Left colon (tissue), 2 donors: Measurements from ENCODE around the gene CYP8B1. TPM values are rescaled to one million over a fixed set of nuclear protein-coding genes. Genes with fewer than 3 reads are reported as not detected.
A peak's percentile ranks its signal among the peaks of the same experiment; 100 is the strongest.

Experiments used
- ATAC-seq: fragments of 200-7000 bp; cut with Tn5 transposase; one replicate; pipeline ENCODE4 v1.9.1; 2020; ENCODE audit warnings: mild to moderate bottlenecking, moderate library complexity
- DNase-seq, 2 donors: peaks; one replicate each; pipeline ENCODE4 v3.0.0-alpha.2; 2020
- intact Hi-C, 2 donors: fragments of 100-400 bp; cut with DNase I in 1 of 2; cut with micrococcal nuclease in 1 of 2; formaldehyde crosslinking; loops; one replicate each; pipeline versions ENCODE4 v1.11.2 to v1.14.0; 2022; cut with DNase I, micrococcal nuclease
- total RNA-seq, 2 donors: library from RNA; stranded (reverse); fragmentation: NEBNext Ultra II Directional; extraction: Animal tissue kit (Norgen Biotek cat#: 25700); gene quantifications; one replicate each; pipeline ENCODE4 v1.2.1, GENCODE V29; 2021
- donor health status: DM: no; HTN: no; CAD: no.
- donor health status: DM: yes; HTN: yes; CAD: no.

Gene CYP8B1
- total RNA-seq, 2 donors from 2014 or later, result not detected

DNA sequence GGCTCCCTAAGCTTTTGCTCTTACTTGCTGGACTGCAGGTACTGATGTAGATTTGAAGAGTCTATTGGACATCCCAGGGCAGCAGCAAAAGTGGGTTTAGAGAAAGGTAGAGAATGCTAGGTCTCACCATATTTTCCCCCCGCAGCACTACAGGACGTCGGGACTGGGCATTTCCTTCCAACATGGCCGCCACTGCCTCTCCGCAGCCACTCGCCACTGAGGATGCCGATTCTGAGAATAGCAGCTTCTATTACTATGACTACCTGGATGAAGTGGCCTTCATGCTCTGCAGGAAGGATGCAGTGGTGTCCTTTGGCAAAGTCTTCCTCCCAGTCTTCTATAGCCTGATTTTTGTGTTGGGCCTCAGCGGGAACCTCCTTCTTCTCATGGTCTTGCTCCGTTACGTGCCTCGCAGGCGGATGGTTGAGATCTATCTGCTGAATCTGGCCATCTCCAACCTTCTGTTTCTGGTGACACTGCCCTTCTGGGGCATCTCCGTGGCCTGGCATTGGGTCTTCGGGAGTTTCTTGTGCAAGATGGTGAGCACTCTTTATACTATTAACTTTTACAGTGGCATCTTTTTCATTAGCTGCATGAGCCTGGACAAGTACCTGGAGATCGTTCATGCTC, 11.2 kb downstream of the CYP8B1 start:
- intact Hi-C loops, result no loop called here
- DNase-seq, result no peak
- no peak for ATAC-seq

GRCh38 chr3:42856544-42856943, 19.1 kb downstream of the CYP8B1 start:
- intact Hi-C loops, result no loop called here
- DNase-seq (no peak), ATAC-seq (no peak)

- intact Hi-C loops, result no loop called here
- no peak for ATAC-seq
- DNase-seq, result no peak
These were observed 19.9 kb downstream of the CYP8B1 start for GRCh38 chr3:42855547-42856380.

DNA sequence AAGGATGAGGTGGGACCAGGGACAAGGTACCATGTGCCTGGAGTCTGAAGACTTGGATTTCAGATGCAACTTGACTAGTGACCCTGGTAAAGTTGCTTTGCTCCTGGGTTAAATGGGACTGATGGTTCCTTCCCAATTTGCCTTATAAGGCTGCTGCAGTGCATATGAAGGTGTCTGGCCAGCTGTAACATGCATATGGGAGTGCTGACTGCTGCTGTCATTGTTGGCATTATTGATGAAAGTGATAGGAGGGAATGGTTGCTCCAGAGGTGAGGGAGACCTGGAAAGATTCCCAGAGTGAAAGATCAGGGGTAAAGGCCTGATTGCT, 20.5 kb downstream of the CYP8B1 start:
- DNase-seq (no peak), ATAC-seq (no peak)
- intact Hi-C loops, result no loop called here

DNA sequence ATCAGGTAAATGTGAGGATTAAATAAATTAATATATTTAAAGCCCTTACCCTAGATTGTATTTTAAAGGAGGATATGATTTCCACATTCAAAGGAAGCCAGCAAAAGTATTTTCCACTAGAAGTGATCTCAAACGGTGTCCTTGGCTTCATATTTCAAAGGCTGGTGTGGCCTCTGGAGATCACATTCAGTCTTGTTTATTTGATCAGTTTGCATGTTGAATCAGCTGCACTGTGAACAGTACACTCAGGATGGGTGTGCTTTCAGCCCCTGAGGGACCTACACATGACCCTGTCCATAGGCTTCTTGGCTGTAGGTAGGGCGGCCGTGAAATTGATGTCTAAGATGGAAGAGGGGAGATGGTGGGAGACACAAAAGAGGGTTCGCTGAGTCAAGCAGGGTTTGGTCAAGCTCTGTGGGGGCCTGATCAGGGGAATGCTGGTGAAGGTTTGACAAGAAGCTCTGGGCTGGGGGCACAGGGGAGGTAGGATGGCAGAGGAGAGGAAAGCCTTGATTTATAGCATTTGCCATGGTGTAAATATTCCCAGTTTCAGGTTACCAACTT, 21.9 kb downstream of the CYP8B1 start:
- intact Hi-C loops, result no loop called here
- DNase-seq (no peak), ATAC-seq (no peak)

DNA sequence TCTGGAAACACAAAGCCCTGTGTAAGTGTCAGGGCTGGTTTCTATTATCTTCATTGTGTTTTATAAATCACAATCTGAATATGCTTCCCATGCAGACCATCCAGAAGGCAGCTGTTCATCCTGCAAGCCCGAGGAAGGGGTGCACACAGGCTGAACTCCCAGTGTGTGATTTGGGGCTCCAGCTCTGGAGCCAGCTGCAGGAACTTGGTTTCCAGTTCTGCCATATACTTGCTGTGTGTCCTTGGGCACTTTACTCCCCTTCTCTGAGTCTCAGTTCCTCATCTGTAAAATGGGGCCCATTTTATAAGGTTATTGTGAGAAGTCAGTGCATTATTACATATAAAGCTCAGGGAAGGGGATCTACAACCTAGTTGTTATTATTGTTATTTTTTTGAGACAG, 22.6 kb downstream of the CYP8B1 start:
- no peak for ATAC-seq
- intact Hi-C loops, result no loop called here
- no peak for DNase-seq

DNA sequence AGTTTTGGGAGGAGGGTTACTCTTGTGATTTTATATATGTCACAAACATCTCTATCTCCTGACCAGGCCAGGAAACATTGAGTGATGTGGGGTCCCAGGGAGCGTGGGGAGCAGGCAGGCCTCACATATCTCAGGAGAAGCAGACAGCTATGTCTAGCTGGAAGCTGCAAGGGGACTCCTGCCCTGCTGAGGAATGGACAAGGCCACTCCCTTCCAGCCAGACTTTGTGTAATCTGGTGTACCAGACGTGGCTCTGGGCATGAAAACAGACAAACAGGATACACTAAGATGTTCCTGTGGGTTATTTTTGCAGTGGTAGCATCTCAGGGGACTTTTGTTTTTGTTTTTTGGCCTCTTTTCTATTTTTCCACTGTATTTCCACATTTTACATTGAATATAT, 23.2 kb downstream of the CYP8B1 start:
- DNase-seq (no peak), ATAC-seq (no peak)
- intact Hi-C loops, result no loop called here

- no peak for DNase-seq
- no peak for ATAC-seq
- intact Hi-C loops, result no loop called here
These were observed 24.3 kb downstream of the CYP8B1 start for GRCh38 chr3:42851228-42851834.

- ATAC-seq (no peak), DNase-seq (no peak)
These were observed 25.4 kb downstream of the CYP8B1 start for GRCh38 chr3:42850263-42850662.

GRCh38 chr3:42849017-42849416, 26.7 kb downstream of the CYP8B1 start:
- intact Hi-C loops, result no loop called here
- ATAC-seq (no peak), DNase-seq (no peak)

More at GRCh38 chr3:42850263-42850662, 25.4 kb downstream of the CYP8B1 start:
- intact Hi-C loops, result no loop called here

GRCh38 chr3:42847731-42848130, 27.9 kb downstream of the CYP8B1 start:
- intact Hi-C loops, result no loop called here
- DNase-seq, result no peak
- ATAC-seq, result no peak

DNA sequence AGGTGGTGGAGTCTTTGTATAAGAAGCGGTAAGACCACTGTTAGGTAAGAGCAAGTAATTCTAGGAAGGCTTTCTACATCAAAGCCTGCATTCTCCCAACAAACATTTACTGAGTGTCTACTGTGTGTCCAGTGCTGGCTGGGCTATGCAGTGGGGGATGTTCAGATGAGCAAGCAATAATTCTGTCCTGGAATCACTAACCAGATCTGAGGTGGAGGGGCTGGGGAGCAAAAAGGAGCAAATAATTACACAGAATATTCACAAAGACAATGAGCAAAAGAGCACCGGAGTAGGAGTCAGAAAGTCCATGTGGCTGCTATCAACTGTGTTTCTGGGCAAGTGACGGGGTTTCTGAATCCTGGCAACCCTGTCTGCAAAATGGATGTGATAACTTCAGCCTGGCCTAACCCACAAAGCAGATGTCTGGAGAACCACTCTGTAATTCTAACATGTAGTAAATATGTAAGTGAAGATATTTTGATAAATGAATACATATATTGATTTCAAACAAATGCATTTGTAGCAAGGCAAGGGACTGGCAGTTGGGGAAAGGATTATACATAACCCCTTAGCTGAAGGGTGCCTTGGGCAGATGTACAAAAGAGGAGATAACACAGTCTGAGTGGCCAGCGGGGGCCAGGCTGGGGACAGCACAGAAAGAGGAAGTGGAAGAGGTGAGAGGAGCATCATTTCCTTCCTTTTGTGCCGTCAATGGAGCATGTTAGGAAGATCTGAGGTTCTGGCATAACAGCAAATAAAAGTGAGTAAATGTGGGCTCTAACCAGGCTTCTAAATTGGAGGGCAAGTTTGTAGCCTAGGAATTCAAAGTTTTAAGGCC, 28.8 kb downstream of the CYP8B1 start:
- intact Hi-C loops, result no loop called here
- peak in 1 of 2 donors; percentile 28 for DNase-seq
- no peak for ATAC-seq

DNA sequence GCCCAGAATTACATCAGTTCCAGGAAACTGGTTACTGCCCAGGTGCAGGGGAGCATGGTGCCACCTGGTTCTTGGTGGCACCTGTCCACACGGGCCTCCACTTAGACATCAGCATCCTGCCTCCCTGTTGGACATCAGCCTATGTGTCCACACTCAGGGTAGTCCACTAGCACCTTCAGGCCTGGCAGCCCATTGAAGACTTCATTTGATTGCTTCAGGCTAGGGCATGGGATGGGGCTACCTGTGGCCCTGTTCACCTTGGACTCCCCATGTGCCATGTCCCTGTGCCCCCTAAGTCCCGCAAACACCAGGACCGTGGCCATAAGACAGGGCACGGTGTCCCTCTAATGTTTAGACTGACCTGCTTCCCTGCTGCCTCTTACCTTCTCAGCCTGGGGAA, 30.9 kb downstream of the CYP8B1 start:
- no peak for DNase-seq
- no peak for ATAC-seq
- intact Hi-C loops, result no loop called here

GRCh38 chr3:42844412-42844713, 31.3 kb downstream of the CYP8B1 start:
- intact Hi-C loops, result no loop called here
- ATAC-seq (no peak), DNase-seq (no peak)

GRCh38 chr3:42843713-42844411, 31.8 kb downstream of the CYP8B1 start:
- DNase-seq, result peak in 1 of 2 donors; percentile 40
- intact Hi-C loops, result no loop called here
- peak; percentile 67 for ATAC-seq

DNA sequence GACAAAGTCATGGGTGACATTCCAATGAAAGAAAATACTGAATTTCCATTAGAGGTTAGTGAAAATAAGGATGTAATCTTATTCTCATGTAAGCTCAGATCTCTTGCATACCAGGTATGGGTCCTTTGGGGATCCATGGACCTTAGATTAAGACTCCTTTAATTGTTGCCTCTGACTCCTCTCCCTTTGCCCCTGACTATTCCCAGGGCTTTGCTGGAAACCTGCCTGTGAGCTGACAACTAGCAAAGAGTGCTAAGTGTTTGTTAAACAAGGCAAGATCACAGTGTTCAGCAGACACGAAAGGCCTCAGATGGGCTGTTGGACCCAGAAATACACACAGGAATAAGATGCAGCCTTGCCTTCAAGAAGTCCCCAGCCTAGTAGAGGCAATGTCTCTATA, 34.3 kb downstream of the CYP8B1 start:
- intact Hi-C loops, result no loop called here
- DNase-seq, result no peak
- no peak for ATAC-seq

DNA sequence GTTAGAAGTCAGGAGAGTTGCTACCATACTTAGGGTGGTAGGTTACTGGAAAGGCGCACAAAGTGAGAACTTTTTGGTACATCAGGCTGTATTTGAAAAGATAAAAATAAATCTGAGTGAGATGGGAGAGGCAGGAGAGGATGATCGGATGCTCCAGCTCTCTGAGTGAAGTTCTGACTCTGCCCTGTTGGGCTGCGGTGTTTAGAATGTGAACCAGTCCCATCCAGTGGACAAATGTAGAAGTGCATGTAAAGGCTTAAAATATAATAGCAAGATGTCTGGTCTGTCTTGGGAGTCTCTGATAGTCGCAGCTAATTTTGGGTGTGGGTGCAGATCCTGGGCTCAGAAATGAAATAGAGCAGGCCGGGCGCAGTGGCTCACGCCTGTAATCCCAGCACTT, 36.1 kb downstream of the CYP8B1 start:
- DNase-seq (peak in 1 of 2 donors; percentile 24), ATAC-seq (peak; percentile 93)
- intact Hi-C loops, result loop anchor here in 1 of 2 donors (5.0 kb wide), 1 partner anchor 57 kb away; no protein-coding TSS in a partner anchor

DNA sequence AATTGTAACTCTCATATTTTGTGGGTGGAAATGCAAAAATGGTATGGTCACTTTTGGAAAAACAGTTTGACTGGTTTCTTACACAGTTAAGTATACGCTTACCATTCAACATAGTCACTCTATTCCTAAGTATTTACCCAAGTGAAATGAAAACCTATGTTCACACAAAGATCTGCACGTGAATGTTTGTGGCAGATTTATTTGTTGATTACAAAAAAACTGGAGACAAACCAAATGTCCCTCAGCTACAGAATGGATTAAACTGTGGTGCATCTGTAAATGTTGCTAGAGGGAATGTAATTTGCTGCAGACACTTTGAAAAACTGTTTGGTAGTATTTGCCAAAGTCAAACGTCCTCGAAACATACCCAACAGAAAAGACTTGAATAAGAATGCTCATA, 37.1 kb downstream of the CYP8B1 start:
- ATAC-seq (no peak), DNase-seq (no peak)
- intact Hi-C loops, result loop anchor here in 1 of 2 donors (5.0 kb wide), 1 partner anchor 56 kb away; no protein-coding TSS in a partner anchor
